CD4-positive, alpha-beta T cell treated with Interleukin-15 for 1 hour (primary cell): ENCODE measurements around the gene LIN28B.
"Not testable (repeated sequence)": the region's sequence is repeated elsewhere in the genome, so short reads cannot be mapped to it uniquely, and the experiment has no call there.

Source experiments
- DNase-seq: peaks from one replicate; pipeline ENCODE4 v3.0.0-alpha.2; 2020

The LIN28B gene

GRCh38 chr6:105075210-105075609 lies 118.3 kb downstream of the LIN28B start:
- no peak for DNase-seq

- DNase-seq: not testable (repeated sequence)
These were observed 119.5 kb downstream of the LIN28B start for GRCh38 chr6:105076418-105076817.

GRCh38 chr6:105077596-105078385 lies 120.9 kb downstream of the LIN28B start:
- no peak for DNase-seq

GRCh38 chr6:105078386-105078708 lies 121.4 kb downstream of the LIN28B start:
- DNase-seq: no peak

GRCh38 chr6:105080279-105080678 lies 123.4 kb downstream of the LIN28B start:
- no peak for DNase-seq

GRCh38 chr6:105081662-105082061 lies 124.8 kb downstream of the LIN28B start:
- not testable (repeated sequence) for DNase-seq

- DNase-seq: no peak
These were observed 130.8 kb downstream of the LIN28B start for GRCh38 chr6:105087571-105088211.

- no peak for DNase-seq
These were observed 134.4 kb downstream of the LIN28B start for GRCh38 chr6:105091140-105091829.

- DNase-seq: no peak
These were observed 137.3 kb downstream of the LIN28B start for GRCh38 chr6:105094133-105094640.

GRCh38 chr6:105095139-105095538 lies 138.2 kb downstream of the LIN28B start:
- DNase-seq: no peak

- no peak for DNase-seq
These were observed 140.4 kb downstream of the LIN28B start for GRCh38 chr6:105097288-105097687.

GRCh38 chr6:105099371-105099770 lies 142.5 kb downstream of the LIN28B start:
- DNase-seq: no peak

- DNase-seq: no peak
These were observed 145.3 kb downstream of the LIN28B start for GRCh38 chr6:105102186-105102585.

GRCh38 chr6:105105094-105105493 lies 148.2 kb downstream of the LIN28B start:
- no peak for DNase-seq

GRCh38 chr6:105106260-105106659 lies 149.4 kb downstream of the LIN28B start:
- no peak for DNase-seq

GRCh38 chr6:105107207-105107606 lies 150.3 kb downstream of the LIN28B start:
- no peak for DNase-seq

GRCh38 chr6:105108631-105109262 lies 151.8 kb downstream of the LIN28B start:
- no peak for DNase-seq

- DNase-seq: no peak
These were observed 153.3 kb downstream of the LIN28B start for GRCh38 chr6:105109955-105110895.

GRCh38 chr6:105111105-105111504 lies 154.2 kb downstream of the LIN28B start:
- DNase-seq: no peak

- DNase-seq: no peak
These were observed 155.0 kb downstream of the LIN28B start for GRCh38 chr6:105111871-105112270.

- DNase-seq: no peak
These were observed 155.7 kb downstream of the LIN28B start for GRCh38 chr6:105112577-105112976.

GRCh38 chr6:105113422-105113821 lies 156.5 kb downstream of the LIN28B start:
- no peak for DNase-seq
